GM12878 (cell line): ENCODE data around the gene WBP1L. TPM values are rescaled to one million over a fixed set of nuclear protein-coding genes. Genes with fewer than 3 reads are reported as not detected.
"Not testable (repeated sequence)": the region's sequence is repeated elsewhere in the genome, so short reads cannot be mapped to it uniquely, and the experiment has no call there.

Experiments
- ATAC-seq: fragments of 200-7000 bp; cut with Tn5 transposase; 3 replicates; pipeline ENCODE4 v1.9.1; 2020; ENCODE audit warnings: mild to moderate bottlenecking, moderate library complexity
- BruUV-seq: library from RNA; stranded (reverse); fragments of 400-500 nt; replicated peaks from 2 replicates; lab custom pipeline; 2021; lab: Mats Ljungman, UMichigan
- CTCF ChIA-PET: fragments of 300-600 bp; sonication (Branson Sonifier 250); formaldehyde crosslinking; extraction: SDS; loops from one replicate; lab custom pipeline; 2021; ENCODE audit warnings: inconsistent platforms; lab: Yijun Ruan, JAX
- POLR2A ChIA-PET: fragments of 350-600 bp; formaldehyde crosslinking; extraction: SDS; loops from one replicate; lab custom pipeline; 2021; ENCODE audit warnings: inconsistent platforms; lab: Charles Lee
- RAD21 ChIA-PET: fragments of 300-600 bp; sonication (Branson Sonifier 250); formaldehyde crosslinking; loops from one replicate; lab custom pipeline; 2023; ENCODE audit warnings: antibody characterized with exemption; ENCODE audit not compliant: unreplicated experiment; lab: Charles Lee
- SMC1A ChIA-PET: fragments of 300-600 bp; sonication (Branson Sonifier 250); formaldehyde crosslinking; loops from one replicate; lab custom pipeline; 2023; ENCODE audit not compliant: unreplicated experiment, uncharacterized antibody; lab: Charles Lee
- DNase-seq: peaks from one replicate; pipeline ENCODE4 v3.0.0-alpha.2; 2011; ENCODE audit warnings: low read depth, low spot score
- FAIRE-seq: peaks from 3 replicates; lab custom pipeline; 2011; peaks lifted over from hg19 to GRCh38; lab: Jason Lieb, UNC
- H2AFZ ChIP-seq: 2 replicates; pipeline ENCODE4 v1.6.0; 2011; ENCODE audit warnings: low read depth, low read length, control low read depth; ENCODE audit not compliant: control insufficient read depth
- H3K27ac ChIP-seq: 2 replicates; pipeline ENCODE4 v1.5.1; 2011; ENCODE audit warnings: control low read depth; ENCODE audit not compliant: control insufficient read depth, insufficient read depth
- H3K27me3 ChIP-seq, 2 experiments: replicated peaks in 1 of 2; 2 replicates each; pipeline versions ENCODE4 v1.6.0 to v1.6.1; 2011; ENCODE audit warnings: low read length in 1 of 2; ENCODE audit not compliant: control insufficient read depth in 2 of 2, insufficient read depth in 2 of 2
- H3K36me3 ChIP-seq, 2 experiments: 2 replicates each; pipeline ENCODE4 v1.5.1; 2011; ENCODE audit warnings: low read length in 1 of 2; ENCODE audit not compliant: control insufficient read depth in 2 of 2, insufficient read depth in 2 of 2
- H3K4me1 ChIP-seq: 2 replicates; pipeline ENCODE4 v1.6.1; 2011; ENCODE audit warnings: mild to moderate bottlenecking, low read length, moderate library complexity, mixed read lengths; ENCODE audit not compliant: control insufficient read depth, insufficient read depth
- H3K4me2 ChIP-seq: 2 replicates; pipeline ENCODE4 v1.6.0; 2011; ENCODE audit warnings: control low read depth; ENCODE audit not compliant: control insufficient read depth, insufficient read depth
- H3K4me3 ChIP-seq: fragments of 200-600 bp; sonication (generic); 2 replicates; pipeline ENCODE4 v1.5.1; 2016
- H3K79me2 ChIP-seq: 2 replicates; pipeline ENCODE4 v1.6.0; 2011; ENCODE audit warnings: low read length; ENCODE audit not compliant: control insufficient read depth, insufficient read depth
- H3K9ac ChIP-seq: 2 replicates; pipeline ENCODE4 v1.8.0; 2011; ENCODE audit warnings: low read length, control low read depth, mixed read lengths; ENCODE audit not compliant: control insufficient read depth, insufficient read depth
- H3K9me3 ChIP-seq: replicated peaks from 3 replicates; pipeline ENCODE4 v1.5.1; 2011; ENCODE audit warnings: mild to moderate bottlenecking, low read length; ENCODE audit not compliant: control insufficient read depth, insufficient read depth
- H4K20me1 ChIP-seq: 2 replicates; pipeline ENCODE4 v1.6.0; 2011; ENCODE audit not compliant: control insufficient read depth, insufficient read depth
- SPI1 ChIP-seq: IDR thresholded peaks from 2 replicates; pipeline ENCODE4 v1.6.1; 2011; ENCODE audit warnings: low read depth, mild to moderate bottlenecking, low read length, moderate library complexity, borderline replicate concordance; ENCODE audit not compliant: insufficient read depth
- ZBTB11 ChIP-seq: fragments of 450-650 bp; formaldehyde crosslinking; IDR thresholded peaks from 2 replicates; pipeline ENCODE4 v1.5.0; 2022; ENCODE audit warnings: mild to moderate bottlenecking, missing genetic modification characterization
- WGBS: methylation state at CpG from one replicate; pipeline ENCODE4 v1.1.6; 2016; ENCODE audit warnings: low lambda C conversion rate; ENCODE audit not compliant: insufficient replicate concordance, insufficient coverage; ENCODE audit errors: missing lambda C conversion rate; 5-methylcytosine and 5-hydroxymethylcytosine counted together
- in situ Hi-C: fragments of 300-500 bp; cut with MboI; formaldehyde crosslinking; loops from 9 replicates; pipeline ENCODE4 v1.14.3; 2018; ENCODE audit warnings: mixed read lengths
- intact Hi-C: fragments of 100-400 bp; cut with micrococcal nuclease; formaldehyde crosslinking; loops from one replicate; pipeline ENCODE4 v1.14.2; 2022; ENCODE audit not compliant: unreplicated experiment
- polyA plus RNA-seq, 11 experiments: library from polyadenylated mRNA; depleted of rRNA in 4 of 11; unstranded in 6 of 11; stranded (reverse) in 5 of 11; fragments of >200 nt; fragmentation: Nextera tagmentation in 4 of 11; fragmentation: Illumina TruSeq in 1 of 11; extraction: Ambion mirVana in 4 of 11; extraction: Trizol in 1 of 11; gene quantifications; 1 replicate in 1 of 11; 2 replicates in 10 of 11; pipeline versions ENCODE4 v1.2.1 to v1.2.3, GENCODE V29; 2011 to 2016; ENCODE audit warnings: inconsistent platforms in 2 of 11, missing spikeins in 2 of 11, low read depth in 1 of 11
- total RNA-seq, 4 experiments: library from RNA; depleted of rRNA in 3 of 4; stranded (reverse); fragments of >200 nt in 3 of 4; fragmentation: Illumina TruSeq in 1 of 4; extraction: Trizol in 1 of 4; gene quantifications; 2 replicates each; pipeline versions ENCODE4 v1.2.1 to v1.2.3, GENCODE V29; 2013 to 2021

WBP1L gene
- total and polyA plus RNA-seq, 10 of the 15 experiments (the other 5 are each of a cell fraction or from before 2014, with no cell fraction given): 3.7 to 18.8 (median 12.3) TPM

DNA sequence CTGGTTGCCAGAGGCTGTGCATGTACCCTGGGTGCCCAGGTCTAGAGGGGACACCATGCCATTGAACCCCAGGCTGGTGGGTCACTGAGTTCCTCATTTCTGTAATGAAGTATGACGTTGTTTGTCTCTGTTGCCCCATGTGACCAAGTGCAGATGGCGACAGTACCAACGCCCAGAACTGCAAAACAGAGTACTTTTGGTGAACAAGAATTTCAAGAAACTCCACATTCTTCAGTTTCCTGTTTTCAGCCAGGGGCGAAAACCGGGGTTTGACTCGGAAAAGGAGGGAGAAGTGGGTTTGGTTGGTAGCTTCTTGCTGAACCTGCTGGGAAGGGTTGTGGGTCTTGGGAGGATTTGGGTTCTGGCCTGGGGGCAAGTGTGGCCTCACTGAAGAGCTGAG lies 75.3 kb downstream of the WBP1L start:
- peaks cover 0 to 3% of the 10 kb centered on the region in 2 experiments; a peak in 3 of 4 replicates for H3K36me3 ChIP-seq
- 23% methylated on average over 6 of the region's 6 CpGs for WGBS
- in situ Hi-C loops: no loop called here
- no peaks in the 10 kb centered on the region for H3K4me1 ChIP-seq
- H3K27ac ChIP-seq: no peak overlapping the region
- ChIA-PET CTCF (interaction anchor here (0.6 to 0.9 kb wide), 2 partner anchors 82 to 706 kb away, joined by 3 read pairs; no protein-coding TSS in a partner anchor), RAD21 (no interaction called here), POLR2A (no interaction called here), SMC1A (no interaction called here)
- FAIRE-seq (no peak), DNase-seq (no peak), ATAC-seq (peak; percentile 55; the same call in 2 of the 3 replicates)
- H3K79me2 ChIP-seq: no peaks in the 10 kb centered on the region
- H2AFZ ChIP-seq: no peak overlapping the region
- H3K9ac ChIP-seq: no peak overlapping the region
- H4K20me1 ChIP-seq: no peaks in the 10 kb centered on the region
- H3K27me3 ChIP-seq: no peaks in the 10 kb centered on the region
- TF ChIP-seq SPI1: peak; percentile 59; the same call in 1 of the 2 replicates
- TF ChIP-seq ZBTB11 (CRISPR knock-in tag): no peak
- H3K4me2 ChIP-seq: no peak overlapping the region
- no TSS peak for BruUV-seq
- no peak overlapping the region for H3K4me3 ChIP-seq
- H3K9me3 ChIP-seq: no peaks in the 10 kb centered on the region
- intact Hi-C loops: no loop called here

GRCh38 chr10:102820008-102820407 lies 76.3 kb downstream of the WBP1L start:
- H3K4me1 ChIP-seq, RAD21 ChIA-PET, H3K4me3 ChIP-seq, H3K9ac ChIP-seq, in situ Hi-C loops, intact Hi-C loops, H2AFZ ChIP-seq, BruUV-seq, H4K20me1 ChIP-seq, H3K27ac ChIP-seq, DNase-seq, H3K9me3 ChIP-seq, ATAC-seq, H3K79me2 ChIP-seq, H3K4me2 ChIP-seq, FAIRE-seq, H3K36me3 ChIP-seq, H3K27me3 ChIP-seq: not testable (repeated sequence)
- ChIA-PET CTCF (interaction anchor here (1.0 kb wide), 1 partner anchor 81 kb away, joined by 3 read pairs; no protein-coding TSS in a partner anchor), SMC1A (interaction anchor here (0.6 kb wide), 1 partner anchor 39 kb away, joined by 3 read pairs; no protein-coding TSS in a partner anchor), POLR2A (interaction anchor here (0.8 kb wide), 1 partner anchor 22 kb away, joined by 3 read pairs; no protein-coding TSS in a partner anchor)
- 99% methylated on average over 5 of the region's 5 CpGs for WGBS
